Stimulated activated CD4-positive, alpha-beta T cell treated with anti-CD3 and anti-CD28 coated beads, Interleukin-2, amount 100 ng/mL, for 4 hours (primary cell): ENCODE measurements around the gene OR2T2.
"Not testable (repeated sequence)": the region's sequence is repeated elsewhere in the genome, so short reads cannot be mapped to it uniquely, and the experiment has no call there.

Experiments used
- DNase-seq: peaks from one replicate; pipeline ENCODE4 v3.0.0-alpha.2; 2020; ENCODE audit warnings: low read depth

OR2T2 gene

GRCh38 chr1:248445399-248445798, at the start of gene OR2T2:
Gene OR2T2, plus strand, starts transcription at chr1:248445637. Its CDS starts 7,161 bp downstream, at chr1:248452798.
- DNase-seq, result not testable (repeated sequence)

- DNase-seq, result no peak
These were observed 42.7 kb upstream of the OR2T2 start, which contains the start of gene OR2T1 for GRCh38 chr1:248402748-248403147. Gene OR2T1, plus strand, starts transcription at chr1:248403048. Its CDS starts 3,100 bp downstream, at chr1:248406148.

- DNase-seq, result no peak
These were observed 41.4 kb upstream of the OR2T2 start for GRCh38 chr1:248404024-248404423.

GRCh38 chr1:248406721-248407692, 38.4 kb upstream of the OR2T2 start:
- no peak for DNase-seq

GRCh38 chr1:248416226-248416625, 29.2 kb upstream of the OR2T2 start:
- no peak for DNase-seq

- DNase-seq, result no peak
These were observed 27.6 kb upstream of the OR2T2 start for GRCh38 chr1:248417854-248418253.

- no peak for DNase-seq
These were observed 24.1 kb upstream of the OR2T2 start for GRCh38 chr1:248421384-248421783.

GRCh38 chr1:248427526-248428191, 17.8 kb upstream of the OR2T2 start:
- not testable (repeated sequence) for DNase-seq

GRCh38 chr1:248428192-248428533, 17.3 kb upstream of the OR2T2 start:
- DNase-seq, result not testable (repeated sequence)

- not testable (repeated sequence) for DNase-seq
These were observed 13.8 kb upstream of the OR2T2 start for GRCh38 chr1:248431683-248432082.

GRCh38 chr1:248432201-248432600, 13.2 kb upstream of the OR2T2 start:
- DNase-seq, result not testable (repeated sequence)

- DNase-seq, result not testable (repeated sequence)
These were observed 11.5 kb upstream of the OR2T2 start for GRCh38 chr1:248433811-248434415.

- not testable (repeated sequence) for DNase-seq
These were observed 10.5 kb upstream of the OR2T2 start for GRCh38 chr1:248434913-248435312.

- DNase-seq, result not testable (repeated sequence)
These were observed 9.1 kb upstream of the OR2T2 start for GRCh38 chr1:248436303-248436702.

- DNase-seq, result not testable (repeated sequence)
These were observed 6.8 kb upstream of the OR2T2 start for GRCh38 chr1:248438668-248439067.

GRCh38 chr1:248439283-248439682, 6.2 kb upstream of the OR2T2 start:
- DNase-seq, result not testable (repeated sequence)

- not testable (repeated sequence) for DNase-seq
These were observed 2.7 kb upstream of the OR2T2 start for GRCh38 chr1:248442500-248443277.

- not testable (repeated sequence) for DNase-seq
These were observed 834 bp upstream of the OR2T2 start for GRCh38 chr1:248444603-248445002.

GRCh38 chr1:248448409-248449074, 3.1 kb downstream of the OR2T2 start:
- not testable (repeated sequence) for DNase-seq

GRCh38 chr1:248449821-248450465, 4.5 kb downstream of the OR2T2 start:
- DNase-seq, result not testable (repeated sequence)
